Activated CD8-positive, alpha-beta memory T cell treated with anti-CD3 and anti-CD28 coated beads, Interleukin-2, amount 50 U/mL, for 1 hour (primary cell): ENCODE results near the gene TRNAU1AP.
"Not testable (repeated sequence)": the region's sequence is repeated elsewhere in the genome, so short reads cannot be mapped to it uniquely, and the experiment has no call there.

ENCODE experiments used
- DNase-seq: peaks from one replicate; pipeline ENCODE4 v3.0.0-alpha.2; 2020; ENCODE audit errors: extremely low read depth

TRNAU1AP gene

DNA sequence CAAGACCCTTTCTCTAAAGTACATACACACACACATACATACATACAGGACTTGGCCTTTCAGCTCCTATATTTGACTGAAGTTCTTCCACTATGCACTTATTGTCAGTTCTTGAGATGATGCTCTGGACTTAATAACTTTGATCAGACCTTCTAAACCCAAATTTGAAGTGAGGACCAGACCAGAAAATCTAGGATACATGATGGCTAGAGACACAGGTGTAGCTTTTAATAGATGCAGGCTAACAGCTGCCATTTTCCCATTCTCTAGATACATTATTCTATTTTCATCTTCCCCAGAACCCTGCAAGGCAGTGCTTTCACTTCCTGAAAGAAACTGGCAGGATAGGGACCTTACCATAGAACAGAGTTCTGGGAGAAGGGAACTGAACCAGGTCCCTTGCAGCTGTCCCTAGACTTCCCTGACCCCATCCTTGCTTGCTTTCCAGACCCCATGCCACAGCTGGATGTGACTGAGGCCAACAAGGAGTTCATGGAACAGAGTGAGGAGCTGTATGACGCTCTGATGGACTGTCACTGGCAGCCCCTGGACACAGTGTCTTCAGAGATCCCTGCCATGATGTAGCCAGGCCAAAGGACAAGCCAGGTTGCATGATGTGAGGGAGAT, 24.3 kb downstream of the TRNAU1AP start:
- no peak for DNase-seq

GRCh38 chr1:28577738-28578536, 25.1 kb downstream of the TRNAU1AP start:
- DNase-seq = no peak

DNA sequence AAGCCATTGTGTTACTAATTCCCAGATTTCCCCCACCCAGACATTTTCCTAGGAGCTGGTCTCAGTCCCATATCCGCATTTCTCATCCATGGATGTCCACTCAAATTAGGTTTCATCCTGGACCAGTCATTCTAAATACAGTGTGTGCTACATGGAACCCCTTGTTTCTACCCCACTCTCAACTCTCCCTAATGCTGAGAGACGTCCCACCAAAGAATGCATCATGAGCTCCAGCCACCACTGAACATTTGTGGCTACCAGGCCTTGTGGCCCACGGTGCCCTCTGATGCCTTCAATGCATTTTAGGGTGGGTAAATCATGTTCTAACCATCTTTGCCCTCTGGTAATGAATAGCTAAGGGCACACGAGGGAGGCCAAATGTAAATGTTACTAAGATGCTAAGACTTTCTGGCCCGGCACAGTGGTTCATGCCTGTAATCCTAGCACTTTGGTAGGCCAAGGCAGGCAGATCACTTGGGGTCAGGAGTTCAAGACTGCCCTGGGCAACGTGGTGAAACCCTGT, 25.9 kb downstream of the TRNAU1AP start:
- DNase-seq = no peak

DNA sequence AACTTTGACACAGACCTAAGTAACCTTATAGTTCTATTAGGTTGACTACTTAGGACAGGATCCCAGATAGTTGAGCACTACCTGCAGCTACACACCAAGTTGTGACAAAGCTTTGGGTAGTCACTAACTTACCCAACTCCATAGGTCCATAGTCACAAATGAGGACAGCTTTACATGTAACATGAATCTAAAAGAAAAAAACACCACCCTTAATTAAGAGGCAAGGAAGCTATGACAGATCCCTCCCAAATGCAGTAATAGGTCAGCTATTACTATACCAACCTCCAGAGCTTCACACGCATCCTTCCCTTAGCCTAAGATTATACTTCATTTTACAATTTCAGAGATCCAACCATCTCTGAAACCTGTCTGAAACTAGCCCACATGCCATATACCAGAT, 26.5 kb downstream of the TRNAU1AP start:
- DNase-seq = no peak

DNA sequence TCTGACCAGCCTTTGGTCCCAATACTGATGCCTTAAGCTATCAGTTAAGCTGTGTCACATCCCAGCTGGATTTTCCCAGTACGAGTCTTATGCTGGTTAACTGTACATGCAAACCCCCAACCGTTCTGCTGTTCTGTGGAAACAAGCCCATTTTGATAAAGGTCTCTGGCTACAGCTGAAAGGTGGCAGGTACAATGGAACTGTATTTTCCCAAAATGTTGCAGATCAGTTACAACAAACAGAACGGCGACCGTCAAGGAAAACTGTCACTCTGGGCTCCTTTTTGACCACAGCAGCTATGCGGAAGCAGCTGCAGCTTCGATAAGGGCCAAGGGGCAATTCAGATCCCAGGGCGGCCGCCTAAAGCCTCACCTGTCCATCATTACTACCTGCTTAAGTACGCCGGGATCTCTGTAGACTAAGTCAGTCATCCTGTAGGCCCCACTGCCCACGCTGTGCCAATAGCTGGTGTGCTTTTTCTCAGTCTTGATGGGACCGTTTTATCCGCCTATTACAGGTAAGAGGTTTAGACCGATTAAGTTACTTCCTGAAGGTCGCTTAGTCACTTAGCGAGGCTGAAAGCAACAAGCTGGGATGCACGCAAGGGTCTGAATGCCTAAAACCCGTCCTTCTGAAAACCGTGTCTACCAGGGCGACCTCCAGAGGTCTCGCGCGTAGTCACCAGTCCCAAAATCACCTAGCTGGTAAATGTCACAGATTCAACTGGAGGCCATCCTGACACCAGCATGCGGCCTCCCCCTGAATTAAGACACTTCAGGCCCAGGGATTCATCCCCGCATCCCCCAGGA, 28.0 kb downstream of the TRNAU1AP start:
- peak; percentile 36 for DNase-seq

- DNase-seq = peak; percentile 83
These were observed 28.8 kb downstream of the TRNAU1AP start for GRCh38 chr1:28581531-28582247.

GRCh38 chr1:28582248-28582615, 29.3 kb downstream of the TRNAU1AP start:
- no peak for DNase-seq

DNA sequence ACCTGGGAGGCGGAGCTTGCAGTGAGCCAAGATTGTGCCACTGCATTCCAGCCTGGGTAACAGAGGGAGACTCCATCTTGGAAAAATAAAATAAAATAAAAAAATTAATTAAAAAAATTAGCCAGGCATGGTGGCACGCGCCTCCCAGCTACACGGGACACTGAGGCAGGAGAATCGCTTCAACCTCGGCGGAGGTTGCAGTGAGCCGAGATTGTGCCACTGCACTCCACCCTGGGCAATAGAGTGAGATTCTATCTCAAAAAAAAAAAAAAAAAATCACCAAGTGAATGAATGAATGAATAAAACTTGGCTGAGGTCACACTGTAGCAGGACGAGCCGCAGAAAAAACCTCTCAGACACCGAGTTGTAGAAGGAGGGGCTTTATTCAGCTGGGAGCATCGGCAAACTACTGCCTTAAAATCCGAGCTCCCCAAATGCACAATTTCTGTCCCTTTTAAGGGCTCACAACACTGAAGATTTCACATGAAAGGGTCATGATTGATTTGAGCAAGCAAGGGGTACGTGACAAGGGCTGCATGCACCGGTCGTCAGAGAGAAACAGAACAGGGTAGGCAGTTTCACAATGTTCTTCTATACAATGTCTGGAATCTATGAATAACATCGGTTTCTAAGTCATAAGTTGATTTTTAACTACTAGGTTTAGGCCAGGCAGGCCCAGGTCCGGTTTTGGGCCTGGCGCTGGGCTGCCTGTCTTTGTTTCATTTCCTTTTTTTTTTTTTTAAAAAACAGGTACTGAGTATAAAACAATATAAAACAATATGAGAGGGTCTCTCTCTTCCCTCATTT, 33.9 kb downstream of the TRNAU1AP start:
- DNase-seq = not testable (repeated sequence)

DNA sequence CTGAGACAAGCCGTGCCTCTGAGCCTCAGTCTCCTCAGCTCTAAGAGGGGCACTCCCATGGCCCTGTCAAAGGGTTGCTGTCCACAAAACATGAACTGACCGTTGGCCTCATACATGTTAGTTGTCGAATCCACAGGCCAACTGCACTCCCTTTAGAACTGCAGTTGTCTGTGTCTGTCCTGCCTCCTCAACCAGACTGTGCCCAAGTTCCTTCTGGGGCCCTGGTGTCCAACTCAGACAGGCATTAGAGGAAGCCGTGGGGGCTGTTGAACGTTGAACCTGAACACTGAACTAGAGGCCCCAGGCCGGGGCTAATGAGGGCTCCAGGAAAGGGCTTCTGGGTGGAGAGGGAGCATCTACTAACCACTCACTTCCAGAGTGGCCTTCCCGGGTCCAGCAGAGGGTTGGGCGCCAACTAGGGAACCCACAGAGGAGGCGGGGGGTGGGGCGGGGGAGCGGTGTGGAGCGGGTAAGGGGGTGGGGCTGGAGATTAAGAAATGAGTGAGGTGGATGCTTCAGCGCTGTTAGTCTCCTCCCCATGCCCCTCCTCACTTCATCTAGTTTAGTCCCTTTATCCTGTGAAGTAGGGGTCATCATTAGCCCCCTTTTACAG, 38.9 kb downstream of the TRNAU1AP start, which contains the start of gene RAB42:
TSS of gene RAB42 (plus strand) at position 558 of the 613 bp plus-strand sequence. CDS start 247 bp downstream, outside the sequence.
- DNase-seq = no peak

DNA sequence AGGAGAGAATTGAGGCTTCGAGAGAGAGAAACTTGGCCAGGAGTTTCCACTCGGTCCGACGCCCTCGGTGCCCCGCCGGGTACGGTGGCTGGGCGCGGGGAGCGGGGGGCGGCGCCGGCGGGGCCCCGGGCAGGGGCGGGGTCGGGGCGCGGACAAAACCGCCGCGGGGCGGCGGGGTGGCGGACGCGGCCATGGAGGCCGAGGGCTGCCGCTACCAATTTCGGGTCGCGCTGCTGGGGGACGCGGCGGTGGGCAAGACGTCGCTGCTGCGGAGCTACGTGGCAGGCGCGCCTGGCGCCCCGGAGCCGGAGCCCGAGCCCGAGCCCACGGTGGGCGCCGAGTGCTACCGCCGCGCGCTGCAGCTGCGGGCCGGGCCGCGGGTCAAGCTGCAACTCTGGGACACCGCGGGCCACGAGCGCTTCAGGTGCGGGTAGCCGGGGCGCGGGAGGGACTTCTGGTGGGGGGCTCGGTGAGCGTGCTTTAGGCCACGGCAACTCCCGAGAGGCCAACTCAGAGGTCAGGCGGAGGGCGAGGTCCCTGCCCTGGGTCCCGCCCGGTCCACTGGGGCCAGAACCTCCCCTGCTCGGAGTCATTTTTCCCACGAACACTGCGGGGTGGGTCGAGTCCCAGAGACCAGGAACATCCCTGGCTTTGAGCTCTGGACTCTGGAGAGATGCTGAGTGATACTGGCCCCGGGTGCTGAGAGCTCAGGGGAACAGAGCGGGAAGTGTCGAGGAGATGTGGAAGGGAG, 39.6 kb downstream of the TRNAU1AP start:
- DNase-seq = no peak

DNA sequence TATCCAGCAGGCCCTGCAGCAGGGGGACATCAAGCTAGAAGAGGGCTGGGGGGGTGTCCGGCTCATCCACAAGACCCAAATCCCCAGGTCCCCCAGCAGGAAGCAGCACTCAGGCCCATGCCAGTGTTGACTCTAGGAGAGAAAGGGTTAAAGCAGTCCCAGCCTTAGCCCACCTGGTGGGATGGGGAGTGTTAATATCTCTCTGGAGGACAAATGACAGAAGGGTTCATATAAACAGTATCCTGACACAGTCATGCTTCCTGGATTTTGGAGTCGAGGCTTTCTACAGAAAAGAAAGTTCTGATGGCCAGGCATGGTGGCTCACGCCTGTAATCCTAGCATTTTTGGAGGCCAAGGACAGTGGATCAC, 41.1 kb downstream of the TRNAU1AP start:
- DNase-seq = not testable (repeated sequence)

GRCh38 chr1:28594686-28595411, 42.0 kb downstream of the TRNAU1AP start:
- DNase-seq = not testable (repeated sequence)

DNA sequence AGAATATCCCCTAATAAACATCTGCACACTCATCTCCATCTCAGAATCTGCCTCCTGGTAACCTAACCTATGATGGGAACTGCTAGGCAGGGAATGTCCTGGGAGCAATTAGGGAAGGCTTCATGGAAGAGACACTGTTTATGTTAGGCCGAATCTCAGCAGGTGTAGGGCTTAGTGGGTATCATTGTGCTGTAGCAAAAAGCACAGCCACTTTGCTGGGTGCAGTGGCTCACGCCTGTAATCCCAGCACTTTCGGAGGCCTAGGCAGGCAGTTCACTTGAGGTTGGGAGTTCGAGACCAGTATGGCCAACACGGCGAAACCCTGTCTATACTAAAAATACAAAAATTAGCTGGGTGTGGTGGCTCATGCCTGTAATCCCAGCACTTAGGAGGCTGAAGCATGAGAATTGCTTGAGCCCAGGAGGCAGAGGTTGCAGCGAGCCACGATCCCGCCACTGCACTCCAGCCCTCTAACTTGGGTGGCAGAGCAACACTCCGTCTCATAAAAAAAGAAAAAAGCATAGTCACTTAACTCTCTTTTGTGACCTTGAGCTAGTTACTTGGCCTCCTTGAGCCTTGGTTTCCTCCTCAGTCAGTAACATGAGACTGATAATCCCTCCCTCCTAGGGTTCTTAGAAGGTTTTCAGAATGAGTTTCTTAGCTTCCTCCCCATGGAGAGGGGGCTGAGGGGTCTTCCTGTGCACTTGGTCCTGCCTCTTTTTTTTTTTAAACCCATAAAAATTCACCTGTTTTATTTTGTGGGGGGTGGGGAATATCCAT, 42.7 kb downstream of the TRNAU1AP start:
- no peak for DNase-seq

- not testable (repeated sequence) for DNase-seq
These were observed 43.4 kb downstream of the TRNAU1AP start for GRCh38 chr1:28596276-28596675.

- DNase-seq = no peak
These were observed 48.8 kb downstream of the TRNAU1AP start for GRCh38 chr1:28601696-28602095.

- DNase-seq = no peak
These were observed 49.9 kb downstream of the TRNAU1AP start for GRCh38 chr1:28602536-28603439.

DNA sequence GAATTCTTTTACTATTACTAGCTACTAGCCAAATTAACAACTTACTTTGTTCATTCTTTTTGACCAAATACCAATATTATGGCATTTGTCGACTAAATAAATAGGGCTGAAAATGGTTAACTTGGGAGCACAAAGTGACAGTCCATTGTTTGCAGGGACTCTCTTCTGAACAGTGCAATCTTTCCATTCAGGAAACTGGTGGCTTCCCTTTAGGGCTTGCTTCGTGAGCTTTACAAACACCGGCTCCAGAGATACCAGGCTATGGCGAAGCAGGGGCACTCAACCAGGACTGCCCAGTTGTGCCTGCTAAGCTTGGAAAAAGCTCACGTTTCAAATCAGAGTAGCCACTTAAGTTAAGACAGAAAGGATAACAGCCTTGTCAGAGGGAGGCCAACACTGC, 51.5 kb downstream of the TRNAU1AP start:
- no peak for DNase-seq
